ENCODE results near the gene TBCD. TPM values are rescaled to one million over a fixed set of nuclear protein-coding genes. Genes with fewer than 3 reads are reported as not detected.

Gene TBCD
- total RNA-seq, 1 donor from 2014 or later: 84.8 TPM

- H3K36me3 ChIP-seq: no peaks in the 10 kb centered on the region
- H3K4me1 ChIP-seq: peaks cover 85% of the 10 kb centered on the region
- no peak overlapping the region for H3K4me3 ChIP-seq
- H3K27ac ChIP-seq: peak overlapping the region; percentile 70
- no peak for ATAC-seq
- intact Hi-C loops (cut with DNase I): no loop called here
- no peaks in the 10 kb centered on the region for H3K27me3 ChIP-seq (ENCODE audit: low read depth)
- TF ChIP-seq CTCF (IDR thresholded peaks at IDR 0.05): no peak
- DNase-seq: peak; percentile 43
- no peaks in the 10 kb centered on the region for H3K9me3 ChIP-seq
Measured at GRCh38 chr17:82880620-82881323, 128.9 kb downstream of the TBCD start.

- H3K27me3 ChIP-seq (ENCODE audit: low read depth): no peaks in the 10 kb centered on the region
- no peaks in the 10 kb centered on the region for H3K9me3 ChIP-seq
- H3K27ac ChIP-seq: peak overlapping the region; percentile 70
- no peak for TF ChIP-seq CTCF (IDR thresholded peaks at IDR 0.05)
- H3K4me3 ChIP-seq: no peak overlapping the region
- DNase-seq (peak; percentile 41), ATAC-seq (no peak)
- peaks cover 85% of the 10 kb centered on the region for H3K4me1 ChIP-seq
- H3K36me3 ChIP-seq: no peaks in the 10 kb centered on the region
- intact Hi-C loops (cut with DNase I): no loop called here
Measured at GRCh38 chr17:82881324-82881823, 129.5 kb downstream of the TBCD start.

- Histone ChIP-seq H3K36me3 (peaks cover under 1% of the 10 kb centered on the region), H3K4me3 (peak overlapping the region; percentile 13), H3K4me1 (peaks cover 82% of the 10 kb centered on the region), H3K27me3 (ENCODE audit: low read depth) (no peaks in the 10 kb centered on the region), H3K9me3 (no peaks in the 10 kb centered on the region), H3K27ac (peak overlapping the region; percentile 70)
- ATAC-seq (peak; percentile 31 to 35), DNase-seq (peak; percentile 80)
- TF ChIP-seq CTCF (IDR thresholded peaks at IDR 0.05): no peak
- intact Hi-C loops (cut with DNase I): no loop called here
Measured at GRCh38 chr17:82881900-82882714, 130.2 kb downstream of the TBCD start.

GRCh38 chr17:82882715-82883418 lies 131.0 kb downstream of the TBCD start:
- ATAC-seq: peak; percentile 77 to 84

More at GRCh38 chr17:82882715-82883418, 131.0 kb downstream of the TBCD start:
- no peaks in the 10 kb centered on the region for H3K27me3 ChIP-seq (ENCODE audit: low read depth)
- H3K4me3 ChIP-seq: peak overlapping the region; percentile 13
- peak; percentile 85 for DNase-seq
- intact Hi-C loops (cut with DNase I): no loop called here
- H3K36me3 ChIP-seq: peaks cover 5% of the 10 kb centered on the region
- no peaks in the 10 kb centered on the region for H3K9me3 ChIP-seq
- peaks cover 82% of the 10 kb centered on the region for H3K4me1 ChIP-seq
- TF ChIP-seq CTCF (IDR thresholded peaks at IDR 0.05): no peak
- H3K27ac ChIP-seq: peak overlapping the region; percentile 70

Measured in lower lobe of right lung (tissue), 2 donors.